ENCODE results near the gene RPS6KA4. TPM values are rescaled to one million over a fixed set of nuclear protein-coding genes. Genes with fewer than 3 reads are reported as not detected.

RPS6KA4 gene
- total RNA-seq, 1 experiment from 2014 or later, result 24.5 TPM

GRCh38 chr11:64330888-64331287 lies 28.1 kb upstream of the RPS6KA4 start:
- TF ChIP-seq CTCF (conservative IDR thresholded peaks at IDR 0.05; ENCODE audit: low read depth, low read length), result no peak
- no peak for TF ChIP-seq EZH2 (IDR thresholded peaks at IDR 0.05; ENCODE audit: borderline replicate concordance, low read depth, low read length, poor library complexity, severe bottlenecking)
- H3K4me1 ChIP-seq (ENCODE audit: insufficient read depth, low read length, poor library complexity, severe bottlenecking), result peaks cover 5% of the 10 kb centered on the region
- no peaks in the 10 kb centered on the region for H3K9me3 ChIP-seq (ENCODE audit: low read depth, low read length, poor library complexity, severe bottlenecking)
- POLR2A ChIA-PET (ENCODE audit: low non-redundant PET), result no interaction called here
- no peaks in the 10 kb centered on the region for H3K27me3 ChIP-seq (replicated peaks; ENCODE audit: insufficient read depth, low read depth, low read length, poor library complexity)
- H3K36me3 ChIP-seq (ENCODE audit: insufficient read depth, low read length, poor library complexity, severe bottlenecking), result no peaks in the 10 kb centered on the region
- intact Hi-C loops (cut with micrococcal nuclease; ENCODE audit: unreplicated experiment), result no loop called here
- DNase-seq (ENCODE audit: low spot score), result no peak
- CTCF ChIA-PET, result interaction anchor here (0.5 to 2.0 kb wide), 6 partner anchors 10 to 278 kb away, joined by 3 to 15 read pairs (median 7); partner anchors contain the start of genes PRDX5 and TRMT112
- no peak overlapping the region for H3K27ac ChIP-seq (ENCODE audit: low read depth, low read length, poor library complexity, severe bottlenecking)
- BruUV-seq (replicated peaks), result no TSS peak
- no peak overlapping the region for H3K4me3 ChIP-seq (ENCODE audit: low read depth, low read length, poor library complexity, severe bottlenecking)

- peak; percentile 89 for DNase-seq (ENCODE audit: low spot score)
- ChIA-PET CTCF (interaction anchor here (0.5 to 2.0 kb wide), 12 partner anchors 9 to 1431 kb away, joined by 3 to 15 read pairs (median 6); partner anchors contain the start of genes ESRRA, PRDX5 and TRMT112), POLR2A (ENCODE audit: low non-redundant PET) (interaction anchor here (0.6 to 0.7 kb wide), 2 partner anchors 14 to 106 kb away, joined by 3 read pairs; partner anchors contain the start of genes NUDT22, PRDX5 and TRPT1)
- Histone ChIP-seq H3K27me3 (replicated peaks; ENCODE audit: insufficient read depth, low read depth, low read length, poor library complexity) (no peaks in the 10 kb centered on the region), H3K4me3 (ENCODE audit: low read depth, low read length, poor library complexity, severe bottlenecking) (no peak overlapping the region), H3K36me3 (ENCODE audit: insufficient read depth, low read length, poor library complexity, severe bottlenecking) (no peaks in the 10 kb centered on the region), H3K9me3 (ENCODE audit: low read depth, low read length, poor library complexity, severe bottlenecking) (no peaks in the 10 kb centered on the region), H3K27ac (ENCODE audit: low read depth, low read length, poor library complexity, severe bottlenecking) (no peak overlapping the region), H3K4me1 (ENCODE audit: insufficient read depth, low read length, poor library complexity, severe bottlenecking) (peaks cover 5% of the 10 kb centered on the region)
- intact Hi-C loops (cut with micrococcal nuclease; ENCODE audit: unreplicated experiment), result no loop called here
- no peak for TF ChIP-seq EZH2 (IDR thresholded peaks at IDR 0.05; ENCODE audit: borderline replicate concordance, low read depth, low read length, poor library complexity, severe bottlenecking)
- TF ChIP-seq CTCF (conservative IDR thresholded peaks at IDR 0.05; ENCODE audit: low read depth, low read length), result peak; percentile 83
- no TSS peak for BruUV-seq (replicated peaks)
These were observed 27.2 kb upstream of the RPS6KA4 start for GRCh38 chr11:64331569-64332371.

- Histone ChIP-seq H3K36me3 (ENCODE audit: insufficient read depth, low read length, poor library complexity, severe bottlenecking) (no peaks in the 10 kb centered on the region), H3K4me1 (ENCODE audit: insufficient read depth, low read length, poor library complexity, severe bottlenecking) (peaks cover 5% of the 10 kb centered on the region), H3K27ac (ENCODE audit: low read depth, low read length, poor library complexity, severe bottlenecking) (no peak overlapping the region), H3K27me3 (replicated peaks; ENCODE audit: insufficient read depth, low read depth, low read length, poor library complexity) (no peaks in the 10 kb centered on the region), H3K9me3 (ENCODE audit: low read depth, low read length, poor library complexity, severe bottlenecking) (no peaks in the 10 kb centered on the region), H3K4me3 (ENCODE audit: low read depth, low read length, poor library complexity, severe bottlenecking) (no peak overlapping the region)
- CTCF ChIA-PET, result no interaction called here
- intact Hi-C loops (cut with micrococcal nuclease; ENCODE audit: unreplicated experiment), result no loop called here
- DNase-seq (ENCODE audit: low spot score), result no peak
- BruUV-seq (replicated peaks), result no TSS peak
- TF ChIP-seq CTCF (conservative IDR thresholded peaks at IDR 0.05; ENCODE audit: low read depth, low read length), result no peak
- no peak for TF ChIP-seq EZH2 (IDR thresholded peaks at IDR 0.05; ENCODE audit: borderline replicate concordance, low read depth, low read length, poor library complexity, severe bottlenecking)
- POLR2A ChIA-PET (ENCODE audit: low non-redundant PET), result no interaction called here
These were observed 25.4 kb upstream of the RPS6KA4 start for GRCh38 chr11:64333556-64333955.

All from A673 (cell line).